Stimulated activated CD8-positive, alpha-beta memory T cell treated with anti-CD3 and anti-CD28 coated beads, Interleukin-4, amount 100 ng/mL, for 4 hours (primary cell): ENCODE results near the gene KIRREL3.

Experiments used
- DNase-seq, 2 donors: peaks; one replicate each; pipeline ENCODE4 v3.0.0-alpha.2; 2020; ENCODE audit warnings: low read depth in 2 of 2, low spot score in 1 of 2

KIRREL3 gene

DNA sequence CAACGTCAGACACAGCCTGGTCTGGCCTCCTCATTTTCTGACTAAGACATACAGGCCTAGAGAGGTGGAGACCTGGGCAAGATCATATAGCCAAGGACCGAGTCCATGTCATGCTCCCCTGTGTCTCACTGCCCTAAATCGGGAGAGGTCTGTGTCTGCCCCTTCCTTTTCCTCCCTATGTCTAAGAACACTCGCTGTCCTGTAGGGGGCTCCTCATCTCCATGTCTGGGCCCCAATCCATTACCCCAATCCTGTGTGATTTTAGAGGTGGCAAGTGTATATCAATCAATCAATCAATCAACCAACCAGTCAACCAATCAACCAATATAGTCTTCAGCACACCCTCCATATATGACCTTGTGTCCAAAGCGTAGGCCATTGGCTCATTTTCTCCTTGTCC, 125.7 kb downstream of the KIRREL3 start:
- DNase-seq, result no peak

DNA sequence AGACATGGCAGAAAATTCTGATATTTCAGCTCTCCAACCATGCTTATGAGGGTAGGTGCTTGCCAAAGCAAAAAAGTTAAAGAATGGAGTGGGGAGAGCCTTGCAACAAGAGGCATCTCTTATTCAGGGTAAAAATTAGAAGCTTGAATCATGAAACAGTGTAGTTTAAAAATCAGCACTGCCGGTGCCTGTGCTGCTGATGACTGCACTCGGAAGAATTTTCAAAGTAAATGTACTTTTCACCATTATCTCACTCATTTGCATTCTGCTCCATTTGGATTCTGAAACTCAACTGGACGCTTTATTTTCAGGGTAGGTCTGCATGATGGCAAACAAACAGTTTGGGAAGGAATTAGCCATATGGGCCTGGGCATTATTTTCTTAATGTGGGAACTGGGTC, 126.3 kb downstream of the KIRREL3 start:
- DNase-seq, result no peak

DNA sequence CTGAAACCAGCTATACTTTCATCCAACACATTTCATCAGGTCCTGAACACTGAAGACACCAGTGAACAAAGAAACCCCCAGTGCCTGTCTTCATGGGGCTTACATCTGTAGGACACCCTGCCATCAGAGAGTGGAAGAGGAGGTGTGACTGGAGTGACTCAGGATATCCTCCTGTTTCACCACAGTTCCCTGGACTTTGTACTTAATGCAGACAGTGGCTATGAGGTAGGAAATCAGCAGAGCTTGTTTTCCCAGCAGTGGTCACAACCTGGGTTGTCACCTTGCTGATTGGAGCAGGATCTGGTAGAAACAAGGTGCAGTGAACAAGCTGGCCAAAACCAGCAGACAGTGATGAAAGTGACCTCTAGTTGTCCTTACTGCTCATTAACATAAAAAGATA, 128.8 kb downstream of the KIRREL3 start:
- no peak for DNase-seq

DNA sequence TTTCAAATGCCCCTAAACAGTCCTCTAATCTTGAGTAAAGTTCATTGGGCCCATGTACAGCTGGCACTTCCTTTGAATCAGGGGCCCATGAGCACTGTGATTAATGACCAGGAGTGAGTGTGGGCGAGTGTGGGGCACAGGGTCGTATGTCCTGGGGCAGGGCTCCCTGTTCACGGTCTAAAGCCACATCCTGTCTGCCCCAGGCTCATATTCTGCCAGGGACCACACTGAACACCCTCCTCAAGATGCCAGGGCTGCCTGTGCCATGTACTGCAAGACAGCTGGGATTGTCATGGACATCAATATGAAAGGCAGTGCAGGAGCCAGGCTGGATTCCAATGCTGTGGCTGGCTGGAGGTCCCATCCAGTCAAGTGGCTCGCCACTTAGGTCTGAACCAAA, 130.5 kb downstream of the KIRREL3 start:
- DNase-seq, result no peak

DNA sequence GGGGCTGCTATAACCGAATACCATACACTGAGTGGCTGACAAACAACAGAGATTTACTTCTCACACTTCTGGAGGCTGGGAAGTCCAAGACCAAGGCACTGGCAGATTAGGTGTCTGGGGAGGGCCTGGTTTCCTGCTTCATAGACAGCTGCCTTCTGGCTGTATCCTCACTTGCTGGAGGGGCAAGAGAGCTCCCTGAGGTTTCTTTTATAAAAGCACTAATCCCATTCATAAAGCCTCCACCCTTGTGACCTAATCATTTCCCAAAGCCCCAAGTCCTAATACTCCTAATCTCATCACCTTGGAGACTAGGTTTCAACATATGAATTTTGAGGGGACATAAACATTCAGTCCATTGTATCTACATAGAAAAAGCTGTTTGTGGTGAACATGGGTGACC, 131.8 kb downstream of the KIRREL3 start:
- no peak for DNase-seq

DNA sequence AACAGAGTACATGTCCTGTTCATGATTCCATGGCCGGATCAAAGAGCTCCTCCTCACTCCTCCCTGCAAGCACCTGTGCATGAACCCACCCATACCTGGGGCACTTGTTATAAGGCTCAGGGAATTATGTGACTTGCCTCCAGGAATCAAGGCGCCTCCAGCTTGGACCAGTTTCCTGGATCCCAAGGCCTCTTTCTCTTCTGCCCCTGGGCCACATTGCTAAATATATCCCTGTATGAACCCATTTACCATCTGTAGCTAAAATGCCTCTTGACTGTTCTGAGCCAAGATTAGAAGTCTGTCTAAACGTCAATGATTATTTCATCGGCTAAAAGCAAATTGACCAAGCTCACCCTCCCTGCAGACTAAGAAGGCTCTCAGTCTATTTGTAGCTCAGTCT, 135.6 kb downstream of the KIRREL3 start:
- no peak for DNase-seq

DNA sequence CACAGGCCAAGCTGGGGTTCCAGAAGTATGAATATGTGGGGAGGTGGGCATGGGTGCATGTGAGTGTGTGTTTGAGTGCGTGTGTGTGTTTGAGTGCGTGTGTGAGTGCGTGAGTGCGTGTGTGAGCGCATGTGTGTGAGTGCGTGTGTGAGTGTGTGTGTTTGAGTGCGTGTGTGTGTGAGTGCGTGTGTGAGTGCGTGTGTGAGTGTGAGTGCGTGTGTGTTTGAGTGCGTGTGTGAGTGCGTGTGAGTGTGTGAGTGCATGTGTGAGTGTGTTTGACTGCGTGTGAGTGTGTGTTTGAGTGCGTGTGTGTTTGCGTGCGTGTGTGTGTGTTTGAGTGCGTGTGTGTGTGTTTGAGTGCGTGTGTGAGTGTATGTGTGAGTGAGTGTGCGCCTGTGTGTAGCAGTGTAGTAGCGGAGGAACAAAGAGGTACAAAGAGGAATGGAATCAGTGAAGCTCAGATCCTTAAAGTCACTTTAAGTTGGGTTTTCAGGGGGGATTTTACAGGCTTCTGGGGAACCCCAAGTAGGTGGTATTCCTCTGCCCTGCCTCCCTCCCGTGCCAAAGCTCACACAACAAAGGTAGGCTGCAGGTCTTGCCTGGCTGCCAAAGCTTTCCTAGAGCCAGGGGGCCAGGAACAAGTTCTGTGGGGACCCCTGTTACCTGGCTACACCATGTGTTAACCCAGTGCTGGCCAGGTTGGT, 137.1 kb downstream of the KIRREL3 start:
- no peak for DNase-seq

DNA sequence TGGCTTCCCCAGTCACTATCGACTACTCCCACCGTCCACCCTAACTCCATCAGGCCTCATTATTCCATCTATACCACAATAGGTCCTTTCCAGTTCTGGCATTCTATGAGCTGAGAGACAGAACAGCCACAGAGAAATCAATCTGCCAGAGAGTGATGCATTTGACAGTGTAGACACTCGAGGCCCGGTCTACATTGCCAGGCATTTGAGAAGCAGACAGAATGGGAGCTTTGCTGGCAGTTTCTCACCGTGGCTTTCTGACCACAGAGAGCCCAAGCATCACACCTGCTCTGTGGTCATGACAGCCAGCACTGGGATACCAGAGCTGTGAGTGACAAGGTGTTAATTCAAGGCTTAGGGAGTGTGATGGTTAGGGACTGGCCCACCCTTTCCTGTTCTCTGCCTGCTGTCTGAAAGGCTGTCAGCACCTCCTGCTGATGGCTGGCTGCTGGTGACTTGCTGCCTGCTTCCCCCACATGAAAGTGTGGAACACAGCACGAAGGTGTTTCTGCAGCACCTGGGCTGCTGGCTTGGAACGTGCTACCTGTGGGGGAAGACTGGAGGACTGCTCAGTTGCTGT, 137.8 kb downstream of the KIRREL3 start:
- no peak for DNase-seq

DNA sequence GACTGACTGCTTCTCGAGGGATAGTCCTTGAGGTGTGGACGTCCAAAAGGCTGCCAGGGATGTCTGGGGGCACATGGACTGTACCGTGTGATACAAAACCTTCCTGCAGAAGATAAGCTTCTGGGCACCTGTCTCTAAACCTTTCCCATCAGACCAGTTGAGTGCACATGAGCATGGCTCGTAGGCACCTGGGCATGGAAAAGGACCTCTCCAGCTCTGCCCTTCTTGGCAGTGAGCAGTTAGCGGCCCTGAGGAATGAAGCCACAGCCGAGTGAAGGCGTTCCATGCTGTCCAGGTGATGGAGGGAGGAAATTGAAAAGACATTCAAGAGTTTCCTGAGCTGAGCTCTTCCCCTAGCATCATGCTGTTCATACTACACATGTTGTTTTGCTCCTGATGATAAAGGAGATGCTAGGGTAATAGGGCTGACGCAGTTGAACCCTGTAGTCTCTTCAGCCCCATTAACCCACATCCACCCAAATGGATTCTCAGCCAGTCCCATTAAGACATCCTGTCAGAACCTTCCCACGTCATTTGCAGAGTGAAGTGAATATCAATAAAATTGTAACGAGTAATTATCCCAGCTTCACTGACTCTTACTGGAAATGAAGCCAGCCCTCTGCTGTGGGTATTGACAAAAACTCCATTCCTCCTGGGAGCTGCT, 138.6 kb downstream of the KIRREL3 start:
- no peak for DNase-seq

DNA sequence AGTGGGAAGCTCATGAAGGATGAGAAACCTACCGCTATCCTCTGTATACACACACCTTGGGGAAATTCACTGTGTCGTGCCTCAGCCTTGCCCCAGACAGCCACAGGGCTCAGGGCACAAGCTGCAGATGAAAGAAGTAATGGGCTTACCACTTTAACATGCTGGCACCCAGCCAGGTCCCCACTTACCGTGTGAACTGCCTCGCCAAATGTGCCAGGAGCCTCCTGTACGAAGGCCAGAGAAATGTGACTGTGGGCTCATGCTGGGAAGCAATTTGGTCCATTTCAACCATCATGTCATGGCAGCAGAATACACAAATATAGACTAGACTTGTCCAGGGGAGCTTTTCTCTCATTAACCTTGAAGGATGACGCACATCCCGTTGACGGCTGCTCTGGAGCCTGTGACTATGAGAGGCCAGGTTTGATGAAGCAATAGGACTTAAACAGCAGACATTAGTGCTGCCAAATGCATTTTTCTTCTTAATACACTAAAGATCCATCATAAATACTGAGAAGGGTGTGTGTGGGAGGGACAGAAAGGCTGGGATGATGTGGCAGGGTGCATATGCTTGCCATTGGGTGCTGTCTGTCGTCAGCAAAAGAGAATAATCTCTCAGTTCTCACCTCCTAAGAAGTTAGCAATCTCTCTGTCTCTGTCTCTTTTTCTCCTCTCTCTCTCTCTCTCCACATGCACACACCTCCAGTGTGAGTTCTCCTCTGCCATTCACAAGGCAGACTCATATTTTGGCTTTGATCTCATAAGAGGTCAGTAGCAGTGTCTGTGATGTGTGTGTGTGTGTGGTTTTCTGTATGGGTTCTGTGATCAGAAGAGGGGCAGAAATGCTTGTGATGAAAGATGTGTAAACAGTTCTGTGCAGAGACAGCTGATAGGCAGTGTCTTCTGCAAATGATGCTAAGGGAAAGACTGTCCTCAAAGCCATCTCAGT, 142.4 kb downstream of the KIRREL3 start:
- DNase-seq, result no peak

DNA sequence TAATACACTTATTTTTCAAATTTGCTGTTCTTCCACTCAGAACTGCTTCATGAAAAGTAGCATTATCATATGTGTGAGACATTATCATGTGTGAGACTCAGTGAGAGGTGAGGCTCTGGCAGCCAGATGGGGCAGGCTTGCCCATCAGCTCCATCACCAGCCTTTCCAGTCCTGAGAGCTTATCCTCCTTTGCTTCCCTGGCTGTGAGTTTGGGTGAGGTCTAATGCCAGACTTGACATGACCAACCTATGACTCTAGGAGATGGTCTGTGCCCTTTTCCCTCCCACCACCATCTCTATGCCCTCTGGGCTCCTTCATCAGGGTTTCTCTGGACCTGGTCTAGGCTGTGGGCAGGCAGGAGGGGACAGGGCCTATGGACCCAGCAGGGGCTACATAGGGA, 145.0 kb downstream of the KIRREL3 start:
- no peak for DNase-seq

DNA sequence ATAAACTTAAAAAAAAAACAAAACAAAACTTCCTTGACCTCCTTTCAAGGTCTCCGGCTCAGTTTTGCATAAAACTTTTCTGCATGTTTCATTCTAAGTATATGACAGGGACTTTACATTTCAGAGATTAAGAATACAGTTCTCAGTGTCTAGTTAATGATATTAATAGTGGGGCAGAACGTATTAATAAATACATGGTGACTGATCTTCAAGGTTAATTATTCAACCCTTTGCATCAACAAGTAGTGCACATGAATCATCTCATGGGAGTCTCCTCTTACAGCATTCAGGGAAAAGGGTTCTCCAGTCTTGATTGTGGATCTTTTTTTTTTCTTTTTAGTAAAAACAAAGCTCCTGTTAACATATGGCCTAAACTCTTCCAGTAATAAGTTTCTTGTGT, 146.8 kb downstream of the KIRREL3 start:
- no peak for DNase-seq

DNA sequence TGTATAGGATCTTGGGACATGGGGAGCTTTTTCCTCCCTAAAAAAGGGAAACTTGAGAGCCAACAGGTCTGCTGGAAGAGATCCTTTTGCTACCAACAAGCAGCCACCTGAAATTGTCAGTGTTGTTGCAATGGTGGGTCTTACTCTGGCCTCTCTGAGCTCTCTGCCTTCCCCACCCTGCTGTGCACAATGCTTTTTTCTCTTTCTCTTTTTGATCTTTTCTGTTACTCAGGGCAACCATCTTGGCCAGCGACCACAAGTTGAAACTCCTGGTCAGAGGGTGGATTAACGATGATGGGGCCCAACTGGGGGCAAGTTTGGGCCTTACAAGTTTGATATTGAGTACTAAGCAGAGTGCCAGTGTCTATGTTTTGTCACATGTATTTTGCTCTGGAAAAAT, 155.8 kb downstream of the KIRREL3 start:
- DNase-seq, result no peak

DNA sequence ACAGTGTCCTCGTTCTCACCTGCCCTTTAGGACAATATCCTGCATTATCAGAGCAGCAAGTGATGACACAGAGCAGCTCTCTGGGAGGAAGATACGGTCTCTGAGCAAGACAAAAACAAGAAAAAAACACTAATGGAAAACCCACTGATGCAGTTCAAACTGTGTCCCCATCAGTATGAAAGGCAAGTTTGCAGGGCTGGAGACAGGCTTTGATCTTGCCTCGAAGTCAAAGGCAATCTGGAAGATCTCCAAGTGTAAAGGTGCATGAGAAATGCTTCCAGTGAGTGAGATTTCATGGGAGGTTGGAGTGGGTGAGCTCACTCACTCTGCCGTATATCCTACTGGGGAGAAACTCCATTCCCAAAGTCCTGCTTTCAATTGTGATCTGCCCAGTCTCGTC, 157.5 kb downstream of the KIRREL3 start:
- DNase-seq, result no peak

DNA sequence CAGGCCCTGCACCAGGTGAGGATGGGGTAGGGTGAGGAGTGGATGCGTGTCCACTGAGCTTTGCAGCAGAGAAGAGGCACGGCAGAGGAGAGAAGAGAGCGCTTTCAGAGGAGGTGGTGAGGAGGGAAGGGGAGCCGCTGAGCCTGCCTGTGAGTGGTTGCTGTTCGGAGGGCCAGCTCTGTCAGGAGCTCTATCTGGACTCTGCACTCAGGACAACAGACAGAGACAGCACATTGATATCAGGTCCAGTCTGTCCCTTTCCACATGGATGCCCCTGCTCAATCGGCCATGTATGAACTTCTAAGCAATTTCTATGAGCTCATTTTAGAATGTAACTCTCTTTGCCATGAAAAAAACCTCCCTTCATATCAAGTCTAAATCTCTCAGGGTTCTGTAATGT, 158.6 kb downstream of the KIRREL3 start:
- no peak for DNase-seq

DNA sequence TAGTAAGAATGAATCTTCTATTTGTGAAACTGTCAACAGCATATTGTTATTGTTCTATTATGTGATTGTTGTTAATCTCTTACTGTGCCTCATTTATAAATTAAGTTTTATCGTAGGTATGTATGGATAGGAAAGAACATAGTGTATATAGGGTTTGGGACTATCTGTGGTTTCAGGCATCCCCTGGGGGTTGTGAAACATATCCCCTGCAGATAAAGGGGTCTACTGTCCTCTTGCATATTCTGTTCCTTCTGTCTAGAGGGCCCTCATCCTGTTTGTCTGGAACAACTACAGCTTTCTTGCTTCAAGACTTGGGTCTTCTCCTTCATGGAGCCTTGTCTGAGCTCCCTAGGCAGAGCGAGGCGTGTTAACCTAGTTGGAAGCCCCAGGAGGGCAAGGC, 159.6 kb downstream of the KIRREL3 start:
- no peak for DNase-seq

DNA sequence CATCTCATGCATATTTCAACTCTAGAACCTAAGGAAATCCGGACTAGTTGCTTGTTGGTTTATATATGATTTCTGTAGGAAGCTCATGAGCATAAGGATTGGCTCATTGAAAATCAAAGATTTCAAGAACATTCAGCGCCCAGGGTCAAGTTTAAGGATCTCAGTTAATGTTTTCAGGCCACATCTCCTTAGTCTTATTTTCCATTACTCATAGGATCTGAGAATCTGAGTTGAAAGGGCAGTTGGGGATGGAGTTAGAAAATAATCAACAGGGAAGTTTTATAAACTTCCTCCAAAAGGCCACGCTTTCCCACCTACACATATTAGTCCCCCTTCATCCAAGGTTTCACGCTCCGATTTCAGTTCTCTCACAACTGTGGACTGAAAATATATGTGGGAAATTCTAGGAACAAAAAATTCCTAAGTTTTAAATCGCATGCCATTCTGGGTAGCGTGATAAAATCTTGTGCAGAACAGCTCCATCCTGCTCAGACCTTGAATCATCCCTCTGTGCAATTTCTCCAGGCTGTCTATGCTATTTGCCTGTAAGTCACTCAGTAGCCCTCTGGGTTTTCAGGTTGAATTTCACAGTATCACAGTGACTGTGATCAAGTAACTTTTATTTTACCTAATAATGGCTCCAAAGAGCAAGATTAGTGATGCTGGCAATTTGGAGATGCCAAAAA, 160.2 kb downstream of the KIRREL3 start:
- no peak for DNase-seq

DNA sequence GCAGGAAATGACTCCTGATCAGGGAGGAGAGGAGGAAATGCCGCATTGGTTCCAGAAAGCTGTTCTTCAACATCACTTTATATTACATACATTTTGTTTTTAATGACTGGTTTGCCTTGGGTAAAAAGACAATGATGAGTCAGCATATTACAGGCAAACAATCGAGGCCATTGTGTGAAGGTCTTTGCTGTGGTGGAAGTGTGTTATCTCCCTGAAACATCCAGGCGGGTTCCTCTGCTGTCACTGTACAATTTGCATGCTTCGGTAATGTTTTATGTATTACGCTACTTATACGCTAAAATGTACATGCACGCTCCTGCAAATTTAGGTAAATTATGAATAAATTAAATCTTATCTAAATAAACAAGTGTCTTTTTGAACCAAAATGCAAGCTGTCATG, 161.1 kb downstream of the KIRREL3 start:
- no peak for DNase-seq

DNA sequence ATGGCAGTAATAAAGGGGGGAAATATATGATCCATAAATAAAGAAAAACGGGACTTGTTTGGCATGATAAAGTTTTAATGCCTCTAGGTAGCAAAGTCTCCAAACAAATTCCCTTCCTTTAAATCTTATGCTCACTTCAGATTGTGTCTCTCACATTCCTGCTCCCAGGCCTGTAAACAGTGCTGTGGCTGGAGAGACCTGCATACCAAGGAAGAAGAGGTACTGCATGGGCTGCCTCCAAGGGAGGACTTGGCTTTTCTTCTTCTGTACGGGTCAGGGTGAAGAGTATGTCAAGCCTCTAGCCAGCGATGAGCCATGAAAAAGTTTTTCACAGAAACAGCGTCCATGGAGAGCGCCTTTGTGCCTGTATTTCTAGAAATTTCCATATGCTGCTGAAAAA, 161.8 kb downstream of the KIRREL3 start:
- DNase-seq, result no peak

DNA sequence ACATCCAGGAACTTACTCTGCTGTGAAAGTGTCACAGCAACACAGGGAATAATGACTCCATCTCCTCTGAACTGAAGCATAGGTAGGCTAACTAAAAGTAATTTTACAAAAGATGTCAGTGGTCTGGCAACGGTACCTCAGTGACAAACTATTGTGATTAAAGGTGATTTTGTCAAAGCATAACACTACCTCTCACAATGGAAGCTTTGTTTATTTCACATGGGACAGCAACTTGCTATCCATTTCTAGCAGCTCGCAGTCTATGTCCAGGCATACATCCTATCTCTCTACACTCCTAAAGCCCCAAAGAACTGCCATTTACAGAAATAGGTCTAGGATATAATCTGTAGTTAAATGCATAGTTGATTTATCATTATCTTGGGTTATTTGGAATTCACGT, 163.0 kb downstream of the KIRREL3 start:
- no peak for DNase-seq

DNA sequence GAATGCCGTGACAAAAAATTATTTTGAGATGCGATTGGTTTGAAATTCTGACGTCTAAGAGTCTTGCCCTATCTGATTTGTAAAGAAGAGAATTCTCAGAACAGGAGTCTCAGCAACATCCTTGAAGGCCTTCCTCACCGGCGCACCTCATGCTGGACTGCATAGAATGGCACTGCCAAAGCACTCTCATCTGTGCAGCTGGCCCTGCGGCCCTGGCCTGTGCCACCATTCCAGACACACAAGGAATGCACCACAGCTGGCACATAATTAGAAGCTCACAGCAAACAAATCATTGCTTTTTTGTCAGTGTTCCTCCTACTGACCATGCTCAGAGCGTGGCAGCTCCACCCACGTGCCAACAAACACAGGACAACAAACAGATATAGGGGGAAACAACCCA, 166.0 kb downstream of the KIRREL3 start:
- no peak for DNase-seq
